Measurements from ENCODE around the gene TLX2. TPM values are rescaled to one million over a fixed set of nuclear protein-coding genes. Genes with fewer than 3 reads are reported as not detected.
"Not testable (repeated sequence)": the region's sequence is repeated elsewhere in the genome, so short reads cannot be mapped to it uniquely, and the experiment has no call there.

TLX2 gene
- total RNA-seq, 1 donor from 2014 or later: not detected

- no peak for DNase-seq (ENCODE audit: low spot score in 2 of 2)
- Histone ChIP-seq H3K27me3 (no peaks in the 10 kb centered on the region), H3K4me1 (peaks cover 0 to 15% of the 10 kb centered on the region in 2 donors), H3K9me3 (no peaks in the 10 kb centered on the region), H3K27ac (peak overlapping the region in 1 of 2 donors; percentile 90), H3K4me3 (no peak overlapping the region), H3K36me3 (no peaks in the 10 kb centered on the region)
- intact Hi-C loops (cut with DNase I): no loop called here
- no peak for TF ChIP-seq CTCF (IDR thresholded peaks at IDR 0.05)
Measured at GRCh38 chr2:74556159-74556558, 41.9 kb downstream of the TLX2 start.

DNA sequence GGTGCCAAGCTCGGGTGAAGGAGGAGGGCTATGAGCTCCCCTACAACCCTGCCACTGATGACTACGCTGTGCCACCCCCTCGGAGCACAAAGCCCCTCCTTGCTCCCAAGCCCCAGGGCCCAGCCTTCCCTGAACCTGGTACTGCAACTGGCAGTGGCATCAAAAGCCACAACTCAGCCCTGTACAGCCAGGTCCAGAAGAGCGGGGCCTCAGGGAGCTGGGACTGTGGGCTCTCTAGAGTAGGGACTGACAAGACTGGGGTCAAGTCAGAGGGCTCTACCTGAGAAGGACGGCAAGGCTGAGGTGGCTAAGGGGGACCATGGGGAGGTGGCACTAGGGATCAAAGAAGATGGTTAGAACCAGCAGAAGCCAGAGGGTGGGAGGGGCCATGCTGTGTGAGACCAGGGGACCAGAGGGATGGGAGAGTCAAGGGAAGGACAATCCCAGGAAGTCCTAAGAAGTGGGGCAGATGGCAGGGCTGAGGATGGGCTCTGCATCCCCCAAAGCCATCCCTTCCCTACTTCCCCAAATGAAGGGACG is 42.7 kb downstream of the TLX2 start:
- Histone ChIP-seq H3K27ac (no peak overlapping the region), H3K4me3 (no peak overlapping the region), H3K27me3 (no peaks in the 10 kb centered on the region), H3K4me1 (peaks cover 0 to 15% of the 10 kb centered on the region in 2 donors), H3K9me3 (no peaks in the 10 kb centered on the region), H3K36me3 (no peaks in the 10 kb centered on the region)
- TF ChIP-seq CTCF (IDR thresholded peaks at IDR 0.05): no peak
- intact Hi-C loops (cut with DNase I): no loop called here
- DNase-seq (ENCODE audit: low spot score in 2 of 2): no peak

DNA sequence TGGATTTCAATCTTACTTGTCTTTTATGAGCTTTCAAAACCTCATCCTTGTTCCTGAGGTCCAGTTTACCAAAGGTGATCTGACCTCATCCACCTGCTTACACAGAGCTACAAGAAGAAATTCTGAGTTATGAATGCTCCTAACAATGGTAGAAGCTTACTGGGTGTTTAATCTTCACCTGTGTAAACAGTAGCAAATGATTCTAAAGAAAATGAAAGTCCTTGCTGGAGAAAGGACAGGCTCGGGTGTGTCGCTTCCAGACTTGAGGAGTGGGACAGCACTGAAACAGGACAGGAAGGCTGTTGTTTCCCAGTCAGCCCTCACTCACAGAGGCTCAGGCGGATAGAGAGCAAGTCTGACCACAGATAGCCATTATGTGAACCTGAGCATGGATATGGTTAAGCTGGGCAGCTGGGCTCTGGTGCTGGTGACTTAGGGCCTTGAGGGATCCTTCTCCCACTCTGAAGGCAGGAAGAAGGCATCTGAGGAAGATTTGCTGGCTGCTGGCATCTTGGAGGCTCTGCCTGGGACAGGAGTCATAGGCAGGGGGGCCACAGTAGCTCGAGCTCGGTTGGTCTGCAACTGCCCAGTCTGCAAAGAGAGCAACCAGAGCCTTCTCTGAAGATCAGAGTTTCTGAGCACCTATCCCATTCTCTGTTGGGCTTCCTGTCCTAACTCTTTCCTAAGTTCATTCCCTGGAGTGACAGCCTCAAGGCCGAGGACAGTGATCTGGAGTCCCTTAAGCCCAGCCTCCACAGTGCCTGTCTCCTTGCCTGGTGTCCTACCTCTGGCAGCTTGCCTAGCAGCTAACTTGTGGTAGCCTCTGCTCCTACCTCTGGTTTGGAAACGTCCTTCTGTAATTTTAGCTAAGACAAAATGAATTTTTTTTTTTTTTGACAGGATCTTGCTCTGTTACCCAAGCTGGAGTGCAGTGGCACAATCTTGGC is 44.3 kb downstream of the TLX2 start:
- intact Hi-C loops (cut with DNase I): no loop called here
- no peak for TF ChIP-seq CTCF (IDR thresholded peaks at IDR 0.05)
- Histone ChIP-seq H3K36me3 (no peaks in the 10 kb centered on the region), H3K27ac (no peak overlapping the region), H3K27me3 (no peaks in the 10 kb centered on the region), H3K4me3 (no peak overlapping the region), H3K4me1 (peaks cover 0 to 4% of the 10 kb centered on the region in 2 donors), H3K9me3 (no peaks in the 10 kb centered on the region)
- no peak for DNase-seq (ENCODE audit: low spot score in 2 of 2)

DNA sequence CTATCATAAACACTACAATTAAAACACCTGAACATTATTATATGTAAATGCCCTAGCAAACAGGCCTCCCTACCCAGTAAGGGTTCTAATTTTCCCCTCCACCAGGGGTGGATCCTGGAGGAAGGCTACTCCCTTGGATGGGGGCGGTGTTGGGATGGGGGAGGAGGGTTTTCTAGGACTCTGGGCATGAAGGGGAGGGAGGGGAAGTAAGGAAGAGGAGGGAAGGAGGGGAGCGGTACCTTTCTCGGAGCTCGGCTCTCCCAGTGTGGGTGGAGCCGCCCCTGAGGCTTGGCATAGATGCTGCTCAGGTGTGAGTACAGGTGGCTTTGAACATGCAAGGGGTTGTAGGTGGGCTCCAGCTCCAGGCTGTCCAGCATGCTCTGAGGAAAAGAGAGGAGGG is 45.7 kb downstream of the TLX2 start:
- Histone ChIP-seq H3K9me3 (no peaks in the 10 kb centered on the region), H3K36me3 (no peaks in the 10 kb centered on the region), H3K27ac (no peak overlapping the region), H3K4me1 (peaks cover 0 to 4% of the 10 kb centered on the region in 2 donors), H3K4me3 (no peak overlapping the region), H3K27me3 (no peaks in the 10 kb centered on the region)
- intact Hi-C loops (cut with DNase I): no loop called here
- no peak for TF ChIP-seq CTCF (IDR thresholded peaks at IDR 0.05)
- no peak for DNase-seq (ENCODE audit: low spot score in 2 of 2)

GRCh38 chr2:74560591-74560990 is 46.3 kb downstream of the TLX2 start:
- Histone ChIP-seq H3K4me1 (no peaks in the 10 kb centered on the region), H3K27ac (no peak overlapping the region), H3K36me3 (no peaks in the 10 kb centered on the region), H3K4me3 (no peak overlapping the region), H3K9me3 (no peaks in the 10 kb centered on the region), H3K27me3 (no peaks in the 10 kb centered on the region)
- no peak for DNase-seq (ENCODE audit: low spot score in 2 of 2)
- intact Hi-C loops (cut with DNase I): no loop called here
- no peak for TF ChIP-seq CTCF (IDR thresholded peaks at IDR 0.05)

DNA sequence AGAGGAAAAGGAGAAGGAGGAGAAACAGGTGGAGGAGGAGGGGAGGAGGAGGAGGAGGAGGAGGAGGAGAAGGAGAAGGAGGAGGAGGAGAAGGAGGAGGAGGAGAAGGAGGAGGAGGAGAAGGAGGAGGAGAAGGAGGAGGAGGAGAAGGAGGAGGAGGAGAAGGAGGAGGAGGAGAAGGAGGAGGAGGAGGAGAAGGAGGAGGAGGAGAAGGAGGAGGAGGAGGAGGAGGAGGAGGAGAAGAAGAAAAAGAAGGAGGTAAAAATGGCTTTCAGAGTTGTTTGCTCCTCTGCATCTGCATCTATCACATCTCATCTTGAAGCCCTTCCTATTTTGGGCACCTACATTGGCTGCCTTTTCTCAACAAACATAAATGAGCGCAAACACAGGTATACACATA is 46.8 kb downstream of the TLX2 start:
- intact Hi-C loops (cut with DNase I); DNase-seq (ENCODE audit: low spot score in 2 of 2); H3K36me3 ChIP-seq; H3K27ac ChIP-seq; H3K9me3 ChIP-seq; H3K4me3 ChIP-seq; H3K27me3 ChIP-seq; H3K4me1 ChIP-seq: not testable (repeated sequence)
